ENCODE results near the gene GNG2.

The GNG2 gene

GRCh38 chr14:52006361-52006760 lies 145.9 kb downstream of the GNG2 start:
- no peak for TF ChIP-seq CTCF (IDR thresholded peaks at IDR 0.05; ENCODE audit: low read depth, low read length, missing control alignments)
- no peak overlapping the region for H3K4me3 ChIP-seq (ENCODE audit: low read depth, low read length)
- H3K36me3 ChIP-seq (replicated peaks), result peaks cover 82% of the 10 kb centered on the region
- in situ Hi-C loops (cut with HindIII; ENCODE audit: low pct_ligation_motif_present, low sequenced_read_pairs), result no loop called here
- DNase-seq, result no peak
- H3K27ac ChIP-seq, result no peak overlapping the region
- H3K27me3 ChIP-seq (replicated peaks), result no peaks in the 10 kb centered on the region

GRCh38 chr14:52007211-52007610 lies 146.8 kb downstream of the GNG2 start:
- TF ChIP-seq CTCF (IDR thresholded peaks at IDR 0.05; ENCODE audit: low read depth, low read length, missing control alignments), result no peak
- no peaks in the 10 kb centered on the region for H3K27me3 ChIP-seq (replicated peaks)
- H3K4me3 ChIP-seq (ENCODE audit: low read depth, low read length), result no peak overlapping the region
- in situ Hi-C loops (cut with HindIII; ENCODE audit: low pct_ligation_motif_present, low sequenced_read_pairs), result no loop called here
- no peak for DNase-seq
- H3K27ac ChIP-seq, result no peak overlapping the region
- H3K36me3 ChIP-seq (replicated peaks), result peaks cover 84% of the 10 kb centered on the region

- Histone ChIP-seq H3K36me3 (replicated peaks) (peaks cover 82% of the 10 kb centered on the region), H3K4me3 (ENCODE audit: low read depth, low read length) (no peak overlapping the region), H3K27me3 (replicated peaks) (no peaks in the 10 kb centered on the region), H3K27ac (no peak overlapping the region)
- no peak for TF ChIP-seq CTCF (IDR thresholded peaks at IDR 0.05; ENCODE audit: low read depth, low read length, missing control alignments)
- no peak for DNase-seq
- in situ Hi-C loops (cut with HindIII; ENCODE audit: low pct_ligation_motif_present, low sequenced_read_pairs), result no loop called here
Measured at GRCh38 chr14:52007637-52008036, 147.2 kb downstream of the GNG2 start.

DNA sequence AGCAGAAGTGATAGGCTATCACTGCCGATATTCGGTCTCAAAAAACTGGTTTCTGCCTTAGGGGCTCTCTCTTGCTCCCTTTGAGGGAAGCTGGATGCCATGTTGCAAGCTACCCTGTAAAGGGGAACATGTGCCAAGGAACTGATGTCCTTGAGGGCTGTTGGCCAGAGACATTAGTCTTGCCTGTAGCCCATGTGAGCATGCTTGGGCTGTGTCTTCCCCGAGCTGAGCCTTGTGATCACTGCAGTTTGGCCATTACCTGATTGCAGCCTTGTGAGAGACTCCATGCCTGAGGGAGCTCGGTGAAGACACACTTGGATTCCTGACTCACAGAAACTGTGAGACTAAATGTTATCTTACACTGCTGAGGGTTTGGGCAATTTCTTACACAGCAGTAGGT lies 147.7 kb downstream of the GNG2 start:
- no peak for DNase-seq
- H3K36me3 ChIP-seq (replicated peaks), result peaks cover 77% of the 10 kb centered on the region
- no peak overlapping the region for H3K4me3 ChIP-seq (ENCODE audit: low read depth, low read length)
- no peak for TF ChIP-seq CTCF (IDR thresholded peaks at IDR 0.05; ENCODE audit: low read depth, low read length, missing control alignments)
- in situ Hi-C loops (cut with HindIII; ENCODE audit: low pct_ligation_motif_present, low sequenced_read_pairs), result no loop called here
- no peaks in the 10 kb centered on the region for H3K27me3 ChIP-seq (replicated peaks)
- no peak overlapping the region for H3K27ac ChIP-seq

- no peak overlapping the region for H3K4me3 ChIP-seq (ENCODE audit: low read depth, low read length)
- DNase-seq, result no peak
- no peaks in the 10 kb centered on the region for H3K27me3 ChIP-seq (replicated peaks)
- in situ Hi-C loops (cut with HindIII; ENCODE audit: low pct_ligation_motif_present, low sequenced_read_pairs), result no loop called here
- TF ChIP-seq CTCF (IDR thresholded peaks at IDR 0.05; ENCODE audit: low read depth, low read length, missing control alignments), result no peak
- peaks cover 78% of the 10 kb centered on the region for H3K36me3 ChIP-seq (replicated peaks)
- no peak overlapping the region for H3K27ac ChIP-seq
Measured at GRCh38 chr14:52010173-52010693, 149.8 kb downstream of the GNG2 start.

- Histone ChIP-seq H3K27me3 (replicated peaks) (no peaks in the 10 kb centered on the region), H3K36me3 (replicated peaks) (peaks cover 73% of the 10 kb centered on the region), H3K4me3 (ENCODE audit: low read depth, low read length) (no peak overlapping the region), H3K27ac (no peak overlapping the region)
- in situ Hi-C loops (cut with HindIII; ENCODE audit: low pct_ligation_motif_present, low sequenced_read_pairs), result no loop called here
- no peak for TF ChIP-seq CTCF (IDR thresholded peaks at IDR 0.05; ENCODE audit: low read depth, low read length, missing control alignments)
- no peak for DNase-seq
Measured at GRCh38 chr14:52011523-52011922, 151.1 kb downstream of the GNG2 start.
